Karpas-422 (cell line): ENCODE data around the gene CHD1. TPM values are rescaled to one million over a fixed set of nuclear protein-coding genes. Genes with fewer than 3 reads are reported as not detected.

Experiments used
- DNase-seq: peaks from one replicate; pipeline ENCODE4 v3.0.0-alpha.2; 2015
- H2AFZ ChIP-seq: fragments of 200-600 bp; sonication (generic); 2 replicates; pipeline ENCODE4 v1.6.1; 2014; ENCODE audit warnings: antibody characterized with exemption, low read length, mixed read lengths
- H3K27ac ChIP-seq: fragments of 200-600 bp; sonication (generic); 2 replicates; pipeline ENCODE4 v1.5.1; 2014; ENCODE audit warnings: mild to moderate bottlenecking, low read length, moderate library complexity
- H3K27me3 ChIP-seq: fragments of 200-600 bp; sonication (generic); 2 replicates; pipeline ENCODE4 v1.6.1; 2014; ENCODE audit warnings: low read length, mixed read lengths
- H3K36me3 ChIP-seq: fragments of 200-600 bp; sonication (generic); 2 replicates; pipeline ENCODE4 v1.6.1; 2014; ENCODE audit warnings: low read length, mixed read lengths; ENCODE audit not compliant: insufficient read depth
- H3K4me1 ChIP-seq: fragments of 200-600 bp; sonication (generic); 2 replicates; pipeline ENCODE4 v1.6.1; 2014; ENCODE audit warnings: mild to moderate bottlenecking, low read length, mixed read lengths
- H3K4me2 ChIP-seq: fragments of 200-600 bp; sonication (generic); 2 replicates; pipeline ENCODE4 v1.6.1; 2014; ENCODE audit warnings: low read length, low read depth, mild to moderate bottlenecking; ENCODE audit not compliant: poor library complexity, severe bottlenecking
- H3K4me3 ChIP-seq: fragments of 200-600 bp; sonication (generic); 2 replicates; pipeline ENCODE4 v1.5.1; 2014; ENCODE audit warnings: mild to moderate bottlenecking, antibody characterized with exemption, low read length, mixed read lengths
- H3K79me2 ChIP-seq: fragments of 200-600 bp; sonication (generic); 2 replicates; pipeline ENCODE4 v1.6.1; 2014; ENCODE audit warnings: mild to moderate bottlenecking, low read length, mixed read lengths
- H3K9ac ChIP-seq: fragments of 200-600 bp; sonication (generic); 2 replicates; pipeline ENCODE4 v1.6.0; 2014; ENCODE audit warnings: low read length
- H3K9me2 ChIP-seq: fragments of 200-600 bp; sonication (generic), shearing (Covaris generic); replicated peaks from 2 replicates; pipeline ENCODE4 v1.6.0; 2014; ENCODE audit warnings: mild to moderate bottlenecking, low read length, moderate library complexity; ENCODE audit not compliant: insufficient read depth
- H3K9me3 ChIP-seq: fragments of 300-700, 200-600 bp; sonication (generic); 2 replicates; pipeline ENCODE4 v1.6.1; 2014; ENCODE audit warnings: low read length, mixed read lengths
- H4K20me1 ChIP-seq: fragments of 200-600 bp; sonication (generic); 2 replicates; pipeline ENCODE4 v1.6.1; 2014; ENCODE audit warnings: mild to moderate bottlenecking, antibody characterized with exemption, low read length, low read depth; ENCODE audit not compliant: insufficient read depth
- total RNA-seq: library from RNA; depleted of rRNA; stranded (reverse); fragments of >200 nt; shearing (Covaris generic); gene quantifications from 2 replicates; pipeline ENCODE4 v1.2.3, GENCODE V29; 2014; ENCODE audit warnings: low replicate concordance; rRNA removed

The CHD1 gene
- 36.8 and 61.2 TPM in 2 replicates for total RNA-seq

DNA sequence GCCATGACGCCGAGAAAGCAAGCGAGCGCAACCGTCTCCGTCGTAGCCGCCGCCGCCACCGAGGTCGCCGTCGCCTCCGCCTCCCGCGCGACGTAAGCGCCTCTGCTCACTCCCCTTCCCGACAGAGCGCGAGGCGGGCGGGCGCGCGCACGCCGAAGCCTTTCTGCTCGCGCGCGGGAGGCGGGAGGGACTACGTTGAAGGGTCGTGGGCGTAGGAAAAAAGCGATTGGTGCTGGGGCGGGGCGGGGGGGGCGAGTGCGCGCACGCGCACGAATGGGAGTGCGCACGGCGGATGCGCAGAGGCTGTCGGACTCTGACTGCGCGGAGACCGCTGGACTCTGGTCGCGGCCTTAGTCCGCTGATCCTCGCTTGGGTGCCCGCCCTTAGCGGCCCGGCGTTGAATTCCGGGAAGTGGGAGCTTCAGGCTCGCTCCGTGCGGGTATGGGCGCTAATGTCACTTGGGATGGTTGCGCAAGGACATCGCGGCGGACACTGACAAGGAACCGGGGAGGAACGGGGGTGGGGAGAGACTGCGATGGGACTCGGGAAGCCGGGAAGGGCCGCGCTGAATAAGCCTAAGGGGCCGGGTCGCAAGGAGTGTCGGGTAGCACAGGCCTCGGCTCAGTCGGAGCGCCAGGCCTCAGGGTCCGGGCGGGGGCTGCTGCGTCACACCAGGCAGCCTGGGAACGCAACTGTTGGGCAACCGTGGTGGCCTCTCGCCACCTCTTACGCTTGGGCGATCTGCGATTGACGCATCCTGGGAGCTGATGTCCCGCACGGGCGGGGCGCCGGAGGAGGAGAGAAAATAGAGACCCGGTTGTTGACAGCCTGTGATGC is at the start of gene CHD1:
CHD1 (minus strand) TSS at position 135 of the 837 bp plus-strand sequence. CDS start 2,621 bp downstream, outside the sequence.
- peak within 1 kb of the TSS; percentile 93 for H3K27ac ChIP-seq
- no peaks in the 10 kb centered on the region for H3K9me2 ChIP-seq
- peak within 1 kb of the TSS; percentile 91 for H3K4me2 ChIP-seq
- peak; percentile 99 for DNase-seq
- peaks cover 33% of the 10 kb centered on the region for H3K4me1 ChIP-seq
- H3K79me2 ChIP-seq, result peaks cover 56% of the 10 kb centered on the region
- H3K9me3 ChIP-seq, result no peaks in the 10 kb centered on the region
- no peaks in the 10 kb centered on the region for H3K27me3 ChIP-seq
- peak within 1 kb of the TSS; percentile 98 for H3K4me3 ChIP-seq
- peak within 1 kb of the TSS; percentile 99 for H3K9ac ChIP-seq
- peaks cover 34% of the 10 kb centered on the region for H4K20me1 ChIP-seq
- peaks cover 24% of the 10 kb centered on the region; the same call in 1 of the 2 replicates for H3K36me3 ChIP-seq
- H2AFZ ChIP-seq, result peak within 1 kb of the TSS; percentile 91; the same call in 1 of the 2 replicates

DNA sequence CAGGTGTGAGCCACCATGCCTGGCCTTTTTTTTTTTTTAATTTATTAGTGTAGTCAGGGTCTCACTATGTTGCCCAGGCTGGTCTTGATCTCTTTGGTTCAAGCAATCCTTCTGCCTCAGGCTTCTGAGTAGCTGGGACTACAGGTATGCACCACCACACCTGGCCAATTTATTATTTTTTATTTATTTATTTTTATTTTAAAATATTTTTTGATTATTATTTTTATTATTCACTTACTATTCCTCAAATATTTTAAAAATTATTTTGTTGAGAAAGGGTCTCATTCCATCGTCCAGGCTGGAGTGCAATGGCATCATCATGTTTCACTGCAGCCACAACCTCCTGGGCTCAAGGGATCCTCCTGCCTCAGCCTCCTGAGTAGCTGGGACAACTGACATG is 49.7 kb upstream of the CHD1 start:
- Histone ChIP-seq H2AFZ (no peak overlapping the region), H3K9me3 (no peaks in the 10 kb centered on the region), H3K4me2 (no peak overlapping the region), H3K9me2 (no peaks in the 10 kb centered on the region), H3K4me3 (no peak overlapping the region), H3K9ac (no peak overlapping the region), H4K20me1 (no peaks in the 10 kb centered on the region), H3K27me3 (no peaks in the 10 kb centered on the region), H3K36me3 (no peaks in the 10 kb centered on the region), H3K79me2 (no peaks in the 10 kb centered on the region), H3K27ac (no peak overlapping the region), H3K4me1 (no peaks in the 10 kb centered on the region)
- DNase-seq, result no peak

DNA sequence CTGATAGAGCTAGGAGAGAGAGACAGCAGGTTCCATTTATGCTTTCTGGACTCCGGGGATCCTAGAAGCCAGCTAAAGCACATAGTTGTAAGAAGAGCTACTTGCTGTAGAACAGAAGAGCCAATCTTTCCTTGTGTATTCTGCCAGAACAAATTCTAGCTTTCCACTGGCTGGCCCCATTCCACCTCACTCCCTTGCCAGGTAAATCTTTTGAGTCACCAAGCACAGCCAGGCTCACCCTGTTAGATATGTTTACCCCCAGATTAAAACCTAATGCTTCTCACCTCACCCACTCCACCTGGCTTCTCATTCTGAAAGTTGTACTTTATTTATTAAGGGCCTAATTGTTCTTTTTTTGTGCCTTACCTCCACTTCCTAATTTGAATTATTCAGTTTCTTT is 48.9 kb upstream of the CHD1 start:
- H3K9me3 ChIP-seq, result no peaks in the 10 kb centered on the region
- no peaks in the 10 kb centered on the region for H3K9me2 ChIP-seq
- H3K79me2 ChIP-seq, result no peaks in the 10 kb centered on the region
- DNase-seq, result peak; percentile 14
- H3K4me3 ChIP-seq, result no peak overlapping the region
- H3K36me3 ChIP-seq, result no peaks in the 10 kb centered on the region
- H3K4me2 ChIP-seq, result no peak overlapping the region
- no peaks in the 10 kb centered on the region for H4K20me1 ChIP-seq
- H3K27ac ChIP-seq, result no peak overlapping the region
- no peaks in the 10 kb centered on the region for H3K4me1 ChIP-seq
- H3K27me3 ChIP-seq, result no peaks in the 10 kb centered on the region
- no peak overlapping the region for H3K9ac ChIP-seq
- no peak overlapping the region for H2AFZ ChIP-seq

DNA sequence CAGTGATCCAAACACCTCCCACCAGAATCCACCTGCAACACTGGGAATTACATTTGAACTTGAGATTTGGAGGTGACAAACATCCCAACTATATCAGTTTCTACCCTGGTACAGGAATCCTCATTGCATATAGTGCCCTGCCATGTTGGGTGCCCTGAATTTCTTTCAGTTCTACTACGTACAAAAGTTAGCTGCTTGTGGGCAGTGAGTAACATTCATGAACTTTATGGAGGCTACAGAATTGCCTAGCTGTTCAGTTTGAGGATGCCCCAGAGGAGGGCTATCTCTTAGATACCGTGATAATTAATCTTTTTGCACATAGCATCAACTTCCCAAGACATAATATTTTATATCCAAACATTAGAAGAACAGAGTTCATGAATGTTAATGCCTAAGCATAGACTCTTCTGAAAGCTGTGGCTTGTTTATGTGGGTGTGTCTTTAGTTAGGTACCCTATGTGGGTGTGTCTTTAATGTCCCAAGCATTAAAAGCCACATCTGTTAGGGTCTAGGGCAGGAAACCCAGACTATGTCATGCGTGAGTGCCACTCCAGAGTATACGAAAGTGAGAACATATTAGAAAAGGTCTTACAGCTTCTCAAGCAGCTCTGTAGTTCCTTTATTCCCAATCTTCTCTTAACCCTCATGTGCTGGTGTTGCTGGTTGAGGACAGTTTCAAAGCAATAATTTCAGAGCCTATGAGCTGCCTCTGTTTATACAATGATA is 47.0 kb upstream of the CHD1 start:
- no peaks in the 10 kb centered on the region for H3K9me3 ChIP-seq
- H3K9ac ChIP-seq, result no peak overlapping the region
- no peak overlapping the region for H3K4me2 ChIP-seq
- H3K9me2 ChIP-seq, result no peaks in the 10 kb centered on the region
- no peaks in the 10 kb centered on the region for H3K27me3 ChIP-seq
- H3K4me3 ChIP-seq, result no peak overlapping the region
- H4K20me1 ChIP-seq, result no peaks in the 10 kb centered on the region
- H3K4me1 ChIP-seq, result no peaks in the 10 kb centered on the region
- H3K79me2 ChIP-seq, result no peaks in the 10 kb centered on the region
- no peak for DNase-seq
- H3K36me3 ChIP-seq, result no peaks in the 10 kb centered on the region
- H3K27ac ChIP-seq, result no peak overlapping the region
- no peak overlapping the region for H2AFZ ChIP-seq

DNA sequence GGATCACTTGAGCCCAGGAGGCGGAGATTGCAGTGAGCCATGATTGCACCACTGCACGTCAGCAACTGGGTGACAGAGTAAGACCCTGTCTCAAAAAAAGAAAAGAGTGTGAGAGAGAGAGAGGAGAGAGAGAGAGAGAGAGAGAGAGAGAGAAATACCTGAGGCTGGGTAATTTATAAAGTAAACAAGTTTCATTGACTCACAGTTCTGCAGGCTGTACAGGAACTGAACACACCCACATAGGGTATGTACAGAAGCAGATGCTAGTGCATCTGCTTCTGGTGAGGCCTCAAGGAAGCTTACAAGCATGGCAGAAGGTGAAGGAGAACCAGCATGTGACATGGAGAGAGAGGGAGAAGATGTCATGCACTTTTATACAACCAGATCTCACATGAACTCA is 46.4 kb upstream of the CHD1 start:
- H3K4me1 ChIP-seq, result no peaks in the 10 kb centered on the region
- H3K36me3 ChIP-seq, result no peaks in the 10 kb centered on the region
- H3K9me2 ChIP-seq, result no peaks in the 10 kb centered on the region
- no peaks in the 10 kb centered on the region for H3K27me3 ChIP-seq
- H3K4me3 ChIP-seq, result no peak overlapping the region
- H3K9me3 ChIP-seq, result no peaks in the 10 kb centered on the region
- no peak overlapping the region for H2AFZ ChIP-seq
- no peaks in the 10 kb centered on the region for H3K79me2 ChIP-seq
- no peak for DNase-seq
- H3K9ac ChIP-seq, result no peak overlapping the region
- H3K4me2 ChIP-seq, result no peak overlapping the region
- no peak overlapping the region for H3K27ac ChIP-seq
- H4K20me1 ChIP-seq, result no peaks in the 10 kb centered on the region

DNA sequence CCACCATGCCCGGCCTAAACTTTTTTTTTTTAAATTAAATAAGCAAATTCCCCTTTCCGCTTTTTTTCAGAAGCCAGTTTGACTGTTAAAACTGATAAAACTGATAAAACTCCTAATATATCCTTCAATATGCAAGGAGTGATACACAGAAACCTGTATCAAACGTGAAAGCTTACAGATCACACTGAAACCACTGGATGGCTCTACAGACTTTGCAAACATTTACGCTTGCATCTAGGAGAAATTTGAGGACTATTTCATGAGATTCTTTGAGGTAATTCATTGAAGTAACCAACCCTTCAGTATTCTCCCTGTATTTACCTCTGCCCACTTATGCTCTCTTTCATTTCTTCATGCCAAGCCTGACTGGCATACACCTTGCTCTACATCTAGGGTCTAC is 40.6 kb upstream of the CHD1 start:
- H3K79me2 ChIP-seq, result no peaks in the 10 kb centered on the region
- H3K27me3 ChIP-seq, result no peaks in the 10 kb centered on the region
- no peaks in the 10 kb centered on the region for H3K9me3 ChIP-seq
- H3K4me1 ChIP-seq, result no peaks in the 10 kb centered on the region
- DNase-seq, result no peak
- no peak overlapping the region for H3K27ac ChIP-seq
- H3K9me2 ChIP-seq, result no peaks in the 10 kb centered on the region; the same call in 1 of the 2 replicates
- H4K20me1 ChIP-seq, result no peaks in the 10 kb centered on the region
- no peak overlapping the region for H2AFZ ChIP-seq
- H3K36me3 ChIP-seq, result no peaks in the 10 kb centered on the region
- H3K9ac ChIP-seq, result no peak overlapping the region
- no peak overlapping the region for H3K4me3 ChIP-seq
- no peak overlapping the region for H3K4me2 ChIP-seq

DNA sequence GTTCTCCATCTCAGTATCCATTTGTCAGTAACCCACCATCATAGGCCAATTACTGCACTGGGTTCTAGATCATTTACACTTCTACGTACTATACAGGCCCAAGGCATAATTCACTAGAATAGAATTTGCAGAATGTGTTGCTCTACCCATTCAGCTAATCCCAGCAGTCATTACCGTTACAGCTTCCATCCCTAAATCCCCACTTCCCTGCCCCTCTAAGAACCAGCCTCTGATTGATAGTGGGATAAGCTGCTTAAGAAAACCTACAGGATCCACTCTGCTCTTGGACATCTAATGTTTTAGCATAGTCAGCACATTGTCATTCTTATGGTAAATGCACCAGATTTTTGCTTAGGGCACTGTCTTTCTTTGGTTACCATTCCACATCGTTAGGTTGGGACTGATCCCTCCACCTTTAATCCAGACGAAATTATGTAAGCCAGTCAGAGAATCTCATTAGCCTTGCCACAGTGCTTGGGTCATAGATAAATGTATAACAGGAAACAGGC is 39.3 kb upstream of the CHD1 start:
- no peak overlapping the region for H3K4me2 ChIP-seq
- no peak overlapping the region for H3K27ac ChIP-seq
- no peak overlapping the region for H3K9ac ChIP-seq
- H3K36me3 ChIP-seq, result no peaks in the 10 kb centered on the region
- H3K27me3 ChIP-seq, result no peaks in the 10 kb centered on the region
- no peaks in the 10 kb centered on the region for H4K20me1 ChIP-seq
- no peaks in the 10 kb centered on the region; the same call in 1 of the 2 replicates for H3K9me2 ChIP-seq
- H3K9me3 ChIP-seq, result no peaks in the 10 kb centered on the region
- H3K4me1 ChIP-seq, result no peaks in the 10 kb centered on the region
- H3K79me2 ChIP-seq, result no peaks in the 10 kb centered on the region
- H3K4me3 ChIP-seq, result no peak overlapping the region
- no peak for DNase-seq
- H2AFZ ChIP-seq, result no peak overlapping the region

DNA sequence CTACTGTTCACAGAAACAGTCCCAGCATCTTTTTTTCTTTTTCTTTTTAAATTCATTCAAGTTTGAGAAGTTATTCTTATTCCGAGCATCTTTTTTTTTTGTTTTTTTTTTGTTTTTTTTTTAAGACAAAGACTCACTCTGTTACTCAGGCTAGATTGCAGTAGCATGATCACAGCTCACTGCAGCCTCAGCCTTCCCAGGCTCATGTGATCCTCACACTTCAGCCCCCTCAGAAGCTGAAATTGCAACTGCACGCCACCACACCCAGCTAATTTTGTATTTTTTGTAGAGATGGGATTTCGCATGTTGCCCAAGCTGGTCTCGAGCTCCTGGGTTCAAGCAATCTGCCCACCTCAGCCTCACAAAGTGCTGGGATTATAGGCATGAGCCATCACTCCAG is 36.4 kb upstream of the CHD1 start:
- no peaks in the 10 kb centered on the region for H3K27me3 ChIP-seq
- H3K4me2 ChIP-seq, result no peak overlapping the region
- no peaks in the 10 kb centered on the region for H3K36me3 ChIP-seq
- H3K4me1 ChIP-seq, result no peaks in the 10 kb centered on the region
- H4K20me1 ChIP-seq, result no peaks in the 10 kb centered on the region
- no peak overlapping the region for H2AFZ ChIP-seq
- H3K9me2 ChIP-seq, result no peaks in the 10 kb centered on the region; the same call in 1 of the 2 replicates
- H3K27ac ChIP-seq, result no peak overlapping the region
- H3K9ac ChIP-seq, result no peak overlapping the region
- H3K9me3 ChIP-seq, result no peaks in the 10 kb centered on the region
- no peak overlapping the region for H3K4me3 ChIP-seq
- H3K79me2 ChIP-seq, result no peaks in the 10 kb centered on the region
- no peak for DNase-seq
